GM08714 (cell line): ENCODE data around the gene KCNK16.

Source experiments
- H3K4me3 ChIP-seq: fragments of 200-500 bp; sonication (Bioruptor generic); 2 replicates; pipeline ENCODE4 v1.5.1; 2014; ENCODE audit warnings: mild to moderate bottlenecking, low read length, inconsistent platforms
- ZNF274 ChIP-seq: IDR thresholded peaks from 2 replicates; pipeline ENCODE4 v1.6.1; 2012; ENCODE audit warnings: mild to moderate bottlenecking, low read depth, low read length

KCNK16 gene

DNA sequence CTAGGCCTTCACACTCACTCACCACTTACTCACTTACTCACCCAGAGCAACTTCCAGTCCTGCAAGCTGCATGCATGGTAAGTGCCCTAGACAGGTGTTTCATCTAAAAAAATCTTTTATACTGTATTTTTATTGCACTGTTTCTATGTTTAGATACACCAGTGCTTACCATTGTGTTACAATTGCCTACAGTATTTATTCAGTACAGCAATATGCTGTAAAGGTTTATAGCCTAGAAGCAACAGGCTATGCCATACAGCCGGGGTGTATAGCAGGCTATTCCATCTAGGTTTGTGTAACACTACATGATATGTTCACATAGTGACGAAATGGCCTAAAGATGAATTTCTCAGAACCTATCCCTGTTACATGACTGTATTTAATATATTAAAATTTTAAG, 56.1 kb downstream of the KCNK16 start:
- no peak for TF ChIP-seq ZNF274
- H3K4me3 ChIP-seq: no peak overlapping the region
